ENCODE data around the gene TEC.

Gene TEC

DNA sequence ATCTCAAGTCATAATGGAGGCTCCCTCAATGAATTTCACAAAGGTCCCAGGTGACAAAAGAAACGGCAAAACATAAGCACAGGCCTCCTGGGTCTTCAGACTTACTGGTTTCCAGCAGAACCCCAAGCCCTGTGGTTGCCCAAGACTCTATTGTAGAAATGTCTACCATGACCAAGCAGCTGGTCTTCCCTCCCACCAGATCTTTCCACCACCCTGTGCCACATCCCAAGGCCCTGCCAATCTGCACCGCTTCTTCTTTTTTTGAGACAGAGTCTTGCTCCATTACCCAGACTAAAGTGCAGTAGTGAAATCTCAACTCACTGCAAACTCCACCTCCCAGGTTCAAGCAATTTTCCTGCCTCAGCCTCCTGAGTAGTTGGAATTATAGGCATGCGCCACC lies 112.4 kb downstream of the TEC start:
- no peak overlapping the region for H3K4me3 ChIP-seq (ENCODE audit: low read depth, low read length)

DNA sequence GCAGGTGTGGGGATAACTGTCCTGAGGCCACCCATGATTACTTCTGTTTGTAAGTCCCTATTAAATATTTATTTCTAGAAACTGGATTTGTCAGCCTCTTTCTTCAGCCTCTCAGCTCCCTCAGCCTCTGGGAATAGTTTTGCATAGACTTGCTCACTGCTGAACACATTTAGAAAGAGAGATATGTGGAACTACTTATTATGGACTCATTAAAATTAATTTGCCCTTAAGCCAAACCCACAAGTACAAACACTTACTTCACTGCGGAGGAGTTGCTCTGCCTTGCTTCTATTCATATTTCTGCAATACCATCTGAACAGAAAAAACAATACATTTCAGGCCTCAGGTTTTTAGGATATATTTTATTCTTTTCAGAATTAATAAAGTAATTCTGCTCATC lies 113.2 kb downstream of the TEC start:
- no peaks in the 10 kb centered on the region for H3K36me3 ChIP-seq (ENCODE audit: control insufficient read depth, insufficient read depth, low read length)
- H3K79me2 ChIP-seq: no peaks in the 10 kb centered on the region
- no peak overlapping the region for H2AFZ ChIP-seq
- H3K9me3 ChIP-seq (ENCODE audit: control insufficient read depth, low read length): no peaks in the 10 kb centered on the region
- no peak overlapping the region for H3K4me3 ChIP-seq (ENCODE audit: low read depth, low read length)
- TF ChIP-seq, protein P1, sequence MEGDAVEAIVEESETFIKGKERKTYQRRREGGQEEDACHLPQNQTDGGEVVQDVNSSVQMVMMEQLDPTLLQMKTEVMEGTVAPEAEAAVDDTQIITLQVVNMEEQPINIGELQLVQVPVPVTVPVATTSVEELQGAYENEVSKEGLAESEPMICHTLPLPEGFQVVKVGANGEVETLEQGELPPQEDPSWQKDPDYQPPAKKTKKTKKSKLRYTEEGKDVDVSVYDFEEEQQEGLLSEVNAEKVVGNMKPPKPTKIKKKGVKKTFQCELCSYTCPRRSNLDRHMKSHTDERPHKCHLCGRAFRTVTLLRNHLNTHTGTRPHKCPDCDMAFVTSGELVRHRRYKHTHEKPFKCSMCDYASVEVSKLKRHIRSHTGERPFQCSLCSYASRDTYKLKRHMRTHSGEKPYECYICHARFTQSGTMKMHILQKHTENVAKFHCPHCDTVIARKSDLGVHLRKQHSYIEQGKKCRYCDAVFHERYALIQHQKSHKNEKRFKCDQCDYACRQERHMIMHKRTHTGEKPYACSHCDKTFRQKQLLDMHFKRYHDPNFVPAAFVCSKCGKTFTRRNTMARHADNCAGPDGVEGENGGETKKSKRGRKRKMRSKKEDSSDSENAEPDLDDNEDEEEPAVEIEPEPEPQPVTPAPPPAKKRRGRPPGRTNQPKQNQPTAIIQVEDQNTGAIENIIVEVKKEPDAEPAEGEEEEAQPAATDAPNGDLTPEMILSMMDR (IDR thresholded peaks at IDR 0.05): no peak
- H3K27ac ChIP-seq: no peak overlapping the region
- no peaks in the 10 kb centered on the region for H3K27me3 ChIP-seq (ENCODE audit: control insufficient read depth, insufficient read depth, low read length)
- H3K4me2 ChIP-seq (ENCODE audit: low read length): no peak overlapping the region
- no peak overlapping the region for H3K9ac ChIP-seq
- H3K4me1 ChIP-seq: no peaks in the 10 kb centered on the region

More for the DNA sequence above, 112.4 kb downstream of the TEC start:
- TF ChIP-seq, protein P1 (IDR thresholded peaks at IDR 0.05): no peak
- no peak overlapping the region for H3K9ac ChIP-seq
- no peaks in the 10 kb centered on the region for H3K79me2 ChIP-seq
- H3K27me3 ChIP-seq (ENCODE audit: control insufficient read depth, insufficient read depth, low read length): no peaks in the 10 kb centered on the region
- H3K36me3 ChIP-seq (ENCODE audit: control insufficient read depth, insufficient read depth, low read length): no peaks in the 10 kb centered on the region
- no peak overlapping the region for H3K27ac ChIP-seq
- H2AFZ ChIP-seq: no peak overlapping the region
- no peaks in the 10 kb centered on the region for H3K4me1 ChIP-seq
- no peak overlapping the region for H3K4me2 ChIP-seq (ENCODE audit: low read length)
- H3K9me3 ChIP-seq (ENCODE audit: control insufficient read depth, low read length): no peaks in the 10 kb centered on the region

DNA sequence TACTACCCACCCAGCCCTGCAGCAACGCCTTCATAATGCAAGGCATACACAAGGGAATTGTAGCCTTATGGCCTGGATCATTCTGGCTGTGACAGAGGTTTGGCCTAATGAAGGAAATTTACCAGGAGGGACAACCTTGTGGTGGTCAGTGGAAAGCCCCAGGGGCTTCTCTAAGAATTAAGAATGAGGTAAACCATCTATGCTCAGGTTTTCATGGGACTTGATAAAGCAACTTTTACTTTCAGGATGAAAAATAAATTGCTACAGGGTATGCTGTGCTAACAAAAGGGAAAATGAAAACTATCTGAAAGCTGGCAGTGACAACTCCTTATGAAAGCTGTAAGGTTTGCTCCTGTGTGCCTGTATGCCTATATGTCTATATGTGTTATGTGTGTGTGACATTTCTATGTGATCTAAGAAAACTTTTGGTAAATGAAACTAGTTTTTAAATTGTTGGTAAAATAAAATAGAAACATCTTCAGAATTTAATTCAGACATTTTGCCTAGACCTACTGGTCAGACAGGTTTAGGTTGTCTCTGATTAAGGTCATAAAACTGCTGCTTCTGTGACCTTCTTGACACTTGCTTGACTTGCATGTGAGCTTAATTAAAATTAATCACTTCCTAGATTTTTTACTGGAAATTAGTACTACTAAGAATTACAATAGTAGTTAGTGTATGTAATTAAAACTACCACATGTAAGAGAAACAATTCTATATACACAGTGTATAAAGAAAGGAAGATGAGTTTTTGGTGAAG lies 115.7 kb downstream of the TEC start:
- TF ChIP-seq, protein P1 (IDR thresholded peaks at IDR 0.05): no peak
- Histone ChIP-seq H3K27me3 (ENCODE audit: control insufficient read depth, insufficient read depth, low read length) (no peaks in the 10 kb centered on the region), H3K4me2 (ENCODE audit: low read length) (no peak overlapping the region), H3K4me1 (no peaks in the 10 kb centered on the region), H3K36me3 (ENCODE audit: control insufficient read depth, insufficient read depth, low read length) (no peaks in the 10 kb centered on the region), H3K4me3 (ENCODE audit: low read depth, low read length) (no peak overlapping the region), H3K9ac (no peak overlapping the region), H2AFZ (no peak overlapping the region), H3K9me3 (ENCODE audit: control insufficient read depth, low read length) (no peaks in the 10 kb centered on the region), H3K79me2 (no peaks in the 10 kb centered on the region), H3K27ac (no peak overlapping the region)

DNA sequence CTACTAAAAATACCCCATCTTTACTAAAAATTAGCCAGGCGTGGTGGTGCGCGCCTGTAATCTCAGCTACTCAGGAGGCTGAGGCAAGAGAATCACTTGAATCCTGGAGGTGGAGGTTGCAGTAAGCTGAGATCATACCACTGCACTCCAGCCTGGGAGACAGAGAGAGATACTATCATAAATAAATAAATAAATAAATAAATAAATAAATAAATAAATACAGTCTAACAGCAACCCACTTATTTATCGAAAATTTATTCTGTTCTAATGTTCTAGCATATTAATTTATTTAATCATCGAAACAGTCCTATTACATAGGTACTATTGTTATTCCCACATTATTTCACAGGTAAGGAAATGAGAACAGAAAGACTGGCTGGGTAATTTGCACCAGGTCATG lies 117.4 kb downstream of the TEC start:
- H3K4me3 ChIP-seq (ENCODE audit: low read depth, low read length): no peak overlapping the region
- no peaks in the 10 kb centered on the region for H3K4me1 ChIP-seq
- H3K79me2 ChIP-seq: no peaks in the 10 kb centered on the region
- no peak overlapping the region for H2AFZ ChIP-seq
- H3K9ac ChIP-seq: no peak overlapping the region
- TF ChIP-seq, protein P1 (IDR thresholded peaks at IDR 0.05): no peak
- H3K4me2 ChIP-seq (ENCODE audit: low read length): no peak overlapping the region
- H3K27ac ChIP-seq: no peak overlapping the region
- H3K27me3 ChIP-seq (ENCODE audit: control insufficient read depth, insufficient read depth, low read length): no peaks in the 10 kb centered on the region
- no peaks in the 10 kb centered on the region for H3K9me3 ChIP-seq (ENCODE audit: control insufficient read depth, low read length)
- H3K36me3 ChIP-seq (ENCODE audit: control insufficient read depth, insufficient read depth, low read length): no peaks in the 10 kb centered on the region

DNA sequence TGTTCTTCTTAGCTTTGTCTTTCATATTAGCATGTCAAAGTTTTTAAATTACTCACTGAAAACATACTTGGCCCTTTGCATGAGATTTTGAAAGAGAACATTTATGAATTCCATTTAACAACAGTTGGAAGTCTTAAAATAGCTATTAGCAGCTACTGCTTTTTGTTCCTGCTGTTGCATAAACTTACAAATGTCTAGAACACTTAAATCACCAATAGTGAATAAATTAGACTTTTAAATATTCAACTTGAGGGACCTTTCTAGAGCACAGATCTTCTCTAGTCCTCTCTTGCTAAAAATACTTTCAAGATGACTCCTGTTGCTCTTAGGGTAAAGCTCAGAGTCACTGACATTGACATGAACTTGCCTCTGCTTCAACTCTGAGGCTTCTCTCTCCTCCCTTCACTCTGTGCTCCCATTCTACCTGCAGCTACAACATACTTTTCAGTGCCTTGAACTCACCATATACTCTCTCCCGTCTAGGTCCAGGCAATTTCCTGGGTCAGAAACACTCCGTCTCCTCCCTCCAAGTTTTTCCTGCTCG lies 119.7 kb downstream of the TEC start:
- no peak overlapping the region for H3K4me3 ChIP-seq (ENCODE audit: low read depth, low read length)
- H3K27me3 ChIP-seq (ENCODE audit: control insufficient read depth, insufficient read depth, low read length): no peaks in the 10 kb centered on the region
- no peaks in the 10 kb centered on the region for H3K4me1 ChIP-seq

More for the DNA sequence above, 119.7 kb downstream of the TEC start:
- Histone ChIP-seq H3K9ac (no peak overlapping the region), H3K79me2 (no peaks in the 10 kb centered on the region), H3K27ac (no peak overlapping the region), H2AFZ (no peak overlapping the region), H3K36me3 (ENCODE audit: control insufficient read depth, insufficient read depth, low read length) (no peaks in the 10 kb centered on the region), H3K9me3 (ENCODE audit: control insufficient read depth, low read length) (no peaks in the 10 kb centered on the region), H3K4me2 (ENCODE audit: low read length) (no peak overlapping the region)
- TF ChIP-seq, protein P1 (IDR thresholded peaks at IDR 0.05): no peak
